ENCODE results near the gene ITIH1.
"Not testable (repeated sequence)": the region's sequence is repeated elsewhere in the genome, so short reads cannot be mapped to it uniquely, and the experiment has no call there.

Gene ITIH1, protein sequence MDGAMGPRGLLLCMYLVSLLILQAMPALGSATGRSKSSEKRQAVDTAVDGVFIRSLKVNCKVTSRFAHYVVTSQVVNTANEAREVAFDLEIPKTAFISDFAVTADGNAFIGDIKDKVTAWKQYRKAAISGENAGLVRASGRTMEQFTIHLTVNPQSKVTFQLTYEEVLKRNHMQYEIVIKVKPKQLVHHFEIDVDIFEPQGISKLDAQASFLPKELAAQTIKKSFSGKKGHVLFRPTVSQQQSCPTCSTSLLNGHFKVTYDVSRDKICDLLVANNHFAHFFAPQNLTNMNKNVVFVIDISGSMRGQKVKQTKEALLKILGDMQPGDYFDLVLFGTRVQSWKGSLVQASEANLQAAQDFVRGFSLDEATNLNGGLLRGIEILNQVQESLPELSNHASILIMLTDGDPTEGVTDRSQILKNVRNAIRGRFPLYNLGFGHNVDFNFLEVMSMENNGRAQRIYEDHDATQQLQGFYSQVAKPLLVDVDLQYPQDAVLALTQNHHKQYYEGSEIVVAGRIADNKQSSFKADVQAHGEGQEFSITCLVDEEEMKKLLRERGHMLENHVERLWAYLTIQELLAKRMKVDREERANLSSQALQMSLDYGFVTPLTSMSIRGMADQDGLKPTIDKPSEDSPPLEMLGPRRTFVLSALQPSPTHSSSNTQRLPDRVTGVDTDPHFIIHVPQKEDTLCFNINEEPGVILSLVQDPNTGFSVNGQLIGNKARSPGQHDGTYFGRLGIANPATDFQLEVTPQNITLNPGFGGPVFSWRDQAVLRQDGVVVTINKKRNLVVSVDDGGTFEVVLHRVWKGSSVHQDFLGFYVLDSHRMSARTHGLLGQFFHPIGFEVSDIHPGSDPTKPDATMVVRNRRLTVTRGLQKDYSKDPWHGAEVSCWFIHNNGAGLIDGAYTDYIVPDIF

DNA sequence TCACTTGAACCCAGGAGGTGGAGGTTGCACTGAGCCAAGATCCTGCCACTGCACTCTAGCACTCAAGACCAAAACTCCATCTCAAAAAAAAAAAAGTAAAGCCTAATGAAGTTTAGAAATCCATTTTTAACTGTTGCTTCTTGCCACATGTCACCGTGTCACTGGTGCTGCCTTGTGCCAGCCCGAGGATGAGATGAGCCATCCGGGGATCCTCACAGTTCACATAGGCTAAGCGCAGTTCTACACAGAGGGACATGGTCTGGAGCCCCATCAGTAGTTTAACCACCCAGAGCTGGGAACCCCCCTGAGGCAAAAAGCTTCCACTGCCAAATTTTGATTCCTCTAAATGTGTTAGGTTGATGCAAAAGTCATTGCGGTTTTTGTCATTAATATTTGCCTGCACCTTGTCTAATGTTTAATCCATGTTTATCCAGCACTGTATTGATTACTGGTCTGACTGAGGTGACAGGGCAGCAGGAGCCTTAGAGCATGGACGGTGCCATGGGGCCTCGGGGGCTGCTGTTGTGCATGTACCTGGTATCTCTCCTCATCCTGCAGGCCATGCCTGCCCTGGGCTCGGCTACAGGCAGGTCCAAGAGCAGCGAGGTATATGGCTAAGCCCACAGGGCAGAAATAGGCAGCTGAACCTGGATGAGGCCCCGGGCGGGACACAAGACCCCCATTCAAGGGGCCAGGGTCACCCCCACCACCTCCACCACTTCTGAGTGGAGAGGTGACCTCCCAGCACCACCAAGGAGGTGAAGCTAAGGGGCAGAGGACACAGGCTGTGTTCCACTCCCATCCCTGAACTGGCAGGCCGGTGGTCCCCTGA, at the start of gene ITIH1:
Gene ITIH1, plus strand, starts transcription at position 473 of the 832 bp plus-strand sequence. Its CDS starts 17 bp downstream, at position 490.
- H3K36me3 Mint-ChIP-seq: no peaks in the 10 kb centered on the region
- no peaks in the 10 kb centered on the region for H3K9me3 Mint-ChIP-seq (ENCODE audit: low read depth)
- H3K4me3 Mint-ChIP-seq: no peak within 1 kb of the TSS
- no peaks in the 10 kb centered on the region for H3K4me1 Mint-ChIP-seq (ENCODE audit: low read depth)
- H3K27ac Mint-ChIP-seq: no peak within 1 kb of the TSS
- H3K27me3 Mint-ChIP-seq: no peaks in the 10 kb centered on the region

DNA sequence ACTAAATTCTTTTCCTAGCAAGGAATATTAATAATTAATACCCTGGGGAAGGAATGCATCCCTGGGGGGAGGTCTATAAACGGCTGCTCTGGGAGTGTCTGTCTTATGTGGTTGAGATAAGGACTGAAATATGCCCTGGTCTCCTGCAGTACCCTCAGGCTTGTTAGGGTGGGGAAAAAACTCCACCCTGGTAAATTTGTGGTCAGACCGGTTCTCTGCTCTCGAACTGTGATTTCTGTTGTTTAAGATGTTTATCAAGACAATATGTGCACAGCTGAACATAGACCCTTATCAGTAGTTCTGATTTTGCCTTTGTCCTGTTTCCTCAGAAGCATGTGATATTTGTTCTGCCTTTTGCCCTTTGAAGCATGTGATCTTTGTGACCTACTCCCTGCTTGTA, 48.6 kb upstream of the ITIH1 start:
- not testable (repeated sequence) for H3K4me1 Mint-ChIP-seq (ENCODE audit: low read depth); H3K27ac Mint-ChIP-seq; H3K4me3 Mint-ChIP-seq; H3K27me3 Mint-ChIP-seq
- Mint-ChIP-seq H3K36me3 (peaks cover 39% of the 10 kb centered on the region), H3K9me3 (ENCODE audit: low read depth) (peaks cover 11% of the 10 kb centered on the region)

DNA sequence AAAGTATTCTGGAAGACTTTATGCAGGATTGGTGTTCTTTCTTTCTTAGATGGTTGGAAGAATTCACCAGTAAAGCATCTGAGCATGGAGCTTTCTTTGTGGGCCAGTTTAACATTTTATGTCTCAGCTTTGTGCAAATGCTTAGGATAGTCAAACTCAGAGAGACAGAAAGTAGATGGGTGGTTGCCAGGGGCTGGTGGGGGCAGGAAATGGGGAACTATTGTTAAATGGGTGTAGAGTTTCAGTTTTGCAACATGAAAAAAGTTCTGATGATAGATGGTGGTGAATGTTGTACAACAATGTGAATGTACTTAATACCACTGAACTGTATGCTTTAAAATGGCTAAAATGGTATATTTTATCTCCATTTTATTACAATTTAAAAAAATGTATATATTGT, 46.7 kb upstream of the ITIH1 start:
- Mint-ChIP-seq H3K9me3 (ENCODE audit: low read depth) (peaks cover 11% of the 10 kb centered on the region), H3K27ac (no peak overlapping the region), H3K4me1 (ENCODE audit: low read depth) (peaks cover 7% of the 10 kb centered on the region), H3K4me3 (no peak overlapping the region), H3K36me3 (peaks cover 46% of the 10 kb centered on the region), H3K27me3 (no peaks in the 10 kb centered on the region)

DNA sequence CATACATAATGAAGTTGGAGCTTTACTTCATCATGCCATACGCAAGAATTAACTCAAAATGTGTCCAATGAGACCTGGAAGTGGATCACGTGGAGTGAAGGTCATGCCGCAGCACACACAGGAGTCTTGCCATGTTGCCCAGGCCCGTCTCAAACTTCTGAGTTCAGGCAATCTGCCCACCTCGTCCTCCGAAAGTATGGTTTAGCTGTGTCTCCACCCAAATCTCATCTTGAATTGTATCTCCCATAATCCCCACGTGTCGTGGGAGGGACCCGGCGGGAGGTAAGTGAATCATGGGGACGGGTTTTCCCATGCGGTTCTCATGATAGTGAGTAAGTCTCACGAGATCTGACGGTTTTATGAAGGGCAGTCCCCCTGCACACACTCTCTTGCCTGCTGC, 45.8 kb upstream of the ITIH1 start:
- Mint-ChIP-seq H3K36me3 (peaks cover 49% of the 10 kb centered on the region), H3K4me3 (no peak overlapping the region), H3K4me1 (ENCODE audit: low read depth) (peaks cover 7% of the 10 kb centered on the region), H3K9me3 (ENCODE audit: low read depth) (peaks cover 11% of the 10 kb centered on the region), H3K27me3 (no peaks in the 10 kb centered on the region), H3K27ac (no peak overlapping the region)

DNA sequence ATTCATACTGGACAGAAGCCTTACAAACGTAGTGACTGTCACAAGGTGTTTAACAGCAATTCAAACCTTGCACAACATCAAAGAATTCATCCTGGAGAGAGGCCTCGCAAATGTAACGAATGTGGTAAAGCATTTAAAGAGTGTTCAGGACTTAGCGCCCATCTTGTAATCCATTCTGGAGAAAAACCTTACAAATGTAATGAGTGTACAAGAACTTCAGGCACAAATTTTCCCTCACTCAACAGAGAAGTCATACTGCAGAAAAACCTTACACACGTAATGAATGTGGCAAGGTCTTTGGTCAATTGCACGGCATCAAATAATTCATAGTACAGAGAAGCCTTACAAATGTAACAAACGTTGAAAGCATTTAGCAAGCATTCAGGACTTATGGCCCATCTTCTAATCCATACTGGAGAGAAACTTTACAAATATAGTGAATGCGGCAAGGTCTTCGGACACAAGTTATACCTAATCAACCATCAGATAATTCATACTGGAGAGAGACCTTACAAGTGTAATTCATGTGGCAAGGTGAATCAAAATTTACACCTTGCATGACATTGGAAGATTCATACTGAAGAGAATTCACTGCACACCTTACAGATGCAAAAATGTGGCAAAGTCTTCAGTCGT, 44.0 kb upstream of the ITIH1 start:
- H3K27ac Mint-ChIP-seq: no peak overlapping the region
- peaks cover 11% of the 10 kb centered on the region for H3K9me3 Mint-ChIP-seq (ENCODE audit: low read depth)
- H3K4me3 Mint-ChIP-seq: no peak overlapping the region
- peaks cover 7% of the 10 kb centered on the region for H3K4me1 Mint-ChIP-seq (ENCODE audit: low read depth)
- H3K27me3 Mint-ChIP-seq: no peaks in the 10 kb centered on the region
- H3K36me3 Mint-ChIP-seq: peaks cover 46% of the 10 kb centered on the region

DNA sequence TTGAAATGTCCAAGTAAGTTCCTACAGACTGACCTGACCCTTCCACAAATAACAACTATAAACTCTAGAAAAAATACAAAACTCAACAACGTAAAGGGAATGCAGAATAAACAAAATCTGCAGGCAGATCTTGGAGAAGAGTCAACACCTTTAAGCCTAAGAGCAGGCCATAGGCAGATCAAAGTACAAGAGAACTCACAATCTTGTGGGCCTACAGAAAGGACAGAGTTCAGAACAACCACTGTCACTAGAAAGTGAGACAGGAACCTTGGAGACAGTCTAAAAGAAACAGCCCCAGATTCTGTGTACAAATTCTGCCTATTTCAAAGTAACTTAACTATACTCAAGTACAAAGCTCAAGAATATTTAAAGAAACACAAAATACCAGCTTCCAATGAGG, 37.7 kb upstream of the ITIH1 start:
- H3K27ac Mint-ChIP-seq: no peak overlapping the region
- no peaks in the 10 kb centered on the region for H3K9me3 Mint-ChIP-seq (ENCODE audit: low read depth)
- no peak overlapping the region for H3K4me3 Mint-ChIP-seq
- H3K4me1 Mint-ChIP-seq (ENCODE audit: low read depth): no peaks in the 10 kb centered on the region
- H3K27me3 Mint-ChIP-seq: no peaks in the 10 kb centered on the region
- peaks cover 19% of the 10 kb centered on the region for H3K36me3 Mint-ChIP-seq

DNA sequence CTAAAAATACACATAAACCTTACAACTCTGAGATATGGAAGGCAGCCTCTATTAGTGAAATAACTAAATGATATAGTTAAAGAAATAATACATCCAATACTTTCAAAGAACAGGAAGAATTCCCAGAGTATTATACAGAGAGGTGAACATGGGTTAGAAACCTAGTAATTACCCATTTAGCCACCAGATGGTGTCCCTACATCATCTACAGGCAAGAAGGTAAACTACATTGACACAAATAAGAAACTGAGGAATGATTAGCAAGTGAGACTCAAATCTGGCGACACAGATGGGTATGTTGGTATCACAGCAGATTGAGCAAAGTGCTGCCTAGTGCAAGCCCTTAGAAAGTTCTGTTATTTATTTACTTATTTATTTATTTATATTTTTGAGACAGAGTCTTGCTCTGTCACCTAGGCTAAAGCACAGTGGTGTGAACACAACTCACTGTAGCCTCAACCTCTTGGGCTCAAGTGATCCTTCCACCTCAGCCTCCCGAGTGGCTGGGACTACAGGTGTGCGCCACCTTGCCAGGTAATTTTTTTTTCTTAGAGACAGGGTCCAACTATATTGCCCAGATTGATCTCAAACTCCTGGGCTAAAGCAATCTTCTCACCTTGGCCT, 34.9 kb upstream of the ITIH1 start:
- Mint-ChIP-seq H3K27ac (no peak overlapping the region), H3K4me3 (no peak overlapping the region), H3K9me3 (ENCODE audit: low read depth) (no peaks in the 10 kb centered on the region), H3K4me1 (ENCODE audit: low read depth) (no peaks in the 10 kb centered on the region), H3K36me3 (peaks cover 11% of the 10 kb centered on the region), H3K27me3 (no peaks in the 10 kb centered on the region)

DNA sequence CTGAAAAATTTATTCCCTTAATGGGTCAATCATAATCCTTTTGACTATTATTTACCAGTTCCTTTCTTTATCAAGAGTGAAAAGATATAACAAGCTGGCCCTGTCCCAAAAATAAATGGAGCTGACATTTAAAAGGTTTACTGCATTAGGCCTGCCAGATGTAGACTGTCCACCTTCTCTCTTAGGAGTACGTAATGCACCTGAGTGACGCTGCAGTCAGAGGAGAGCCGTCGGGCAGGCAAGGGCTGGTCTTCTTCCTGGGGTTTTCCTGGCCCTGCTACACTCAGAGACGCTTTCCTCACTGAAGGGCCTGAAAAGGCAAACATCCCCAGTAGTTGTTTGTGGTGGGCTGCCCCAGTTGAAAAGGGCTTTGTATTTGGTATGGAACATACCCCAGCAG, 34.2 kb upstream of the ITIH1 start:
- Mint-ChIP-seq H3K27me3 (no peaks in the 10 kb centered on the region), H3K4me1 (ENCODE audit: low read depth) (no peaks in the 10 kb centered on the region), H3K9me3 (ENCODE audit: low read depth) (no peaks in the 10 kb centered on the region), H3K27ac (no peak overlapping the region), H3K36me3 (peaks cover 11% of the 10 kb centered on the region), H3K4me3 (no peak overlapping the region)

DNA sequence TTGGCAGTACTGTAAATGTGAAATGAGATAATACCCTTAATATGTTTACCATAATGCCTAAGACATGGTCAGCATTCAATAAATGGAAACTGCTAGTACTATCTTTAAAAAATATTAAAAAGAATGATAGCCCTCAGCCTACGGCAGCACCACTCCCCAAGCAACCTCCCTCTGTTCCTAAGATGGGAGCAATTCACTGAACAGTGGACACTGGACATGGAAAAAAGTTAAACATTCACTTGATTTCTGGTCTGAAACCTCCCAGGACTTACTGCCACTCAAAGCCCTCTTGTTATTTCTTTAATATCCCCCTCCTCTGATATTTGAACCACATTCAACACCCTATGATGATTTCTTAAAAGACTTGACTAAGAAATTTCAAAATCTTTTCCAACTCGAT, 33.7 kb upstream of the ITIH1 start:
- Mint-ChIP-seq H3K27ac (no peak overlapping the region), H3K27me3 (no peaks in the 10 kb centered on the region), H3K4me1 (ENCODE audit: low read depth) (no peaks in the 10 kb centered on the region), H3K9me3 (ENCODE audit: low read depth) (no peaks in the 10 kb centered on the region), H3K36me3 (peaks cover 15% of the 10 kb centered on the region), H3K4me3 (no peak overlapping the region)

DNA sequence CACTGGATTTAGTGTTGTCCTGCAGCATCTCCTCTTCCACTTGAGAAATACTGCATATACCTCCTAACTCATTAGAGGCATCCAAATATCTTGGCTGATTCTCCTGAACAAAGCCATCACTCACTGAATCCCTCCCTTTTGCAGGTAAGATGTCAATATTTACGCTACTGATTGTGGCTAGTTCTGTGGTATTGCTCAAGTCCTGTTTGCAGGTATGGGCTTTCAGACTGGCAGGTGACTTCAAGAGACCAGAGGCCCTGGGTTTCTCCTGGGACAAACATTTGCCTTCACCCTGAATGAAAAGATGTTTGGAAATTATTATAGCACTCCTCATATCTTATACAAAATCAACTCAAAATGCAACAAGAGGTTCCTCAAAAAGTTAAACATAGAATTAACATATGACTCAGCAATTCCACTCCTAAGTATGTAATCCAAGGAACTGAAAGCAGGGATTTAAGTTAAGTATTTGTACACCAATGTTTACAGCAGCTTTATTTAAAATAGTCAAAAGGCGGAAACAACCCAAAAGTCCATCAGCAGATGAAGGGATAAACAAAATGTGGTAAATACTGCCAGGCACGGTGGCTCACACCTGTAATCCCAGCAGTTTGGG, 25.2 kb upstream of the ITIH1 start:
- no peak overlapping the region for H3K27ac Mint-ChIP-seq
- no peaks in the 10 kb centered on the region for H3K4me1 Mint-ChIP-seq (ENCODE audit: low read depth)
- no peak overlapping the region for H3K4me3 Mint-ChIP-seq
- no peaks in the 10 kb centered on the region for H3K27me3 Mint-ChIP-seq
- H3K36me3 Mint-ChIP-seq: peaks cover 14% of the 10 kb centered on the region
- H3K9me3 Mint-ChIP-seq (ENCODE audit: low read depth): no peaks in the 10 kb centered on the region

DNA sequence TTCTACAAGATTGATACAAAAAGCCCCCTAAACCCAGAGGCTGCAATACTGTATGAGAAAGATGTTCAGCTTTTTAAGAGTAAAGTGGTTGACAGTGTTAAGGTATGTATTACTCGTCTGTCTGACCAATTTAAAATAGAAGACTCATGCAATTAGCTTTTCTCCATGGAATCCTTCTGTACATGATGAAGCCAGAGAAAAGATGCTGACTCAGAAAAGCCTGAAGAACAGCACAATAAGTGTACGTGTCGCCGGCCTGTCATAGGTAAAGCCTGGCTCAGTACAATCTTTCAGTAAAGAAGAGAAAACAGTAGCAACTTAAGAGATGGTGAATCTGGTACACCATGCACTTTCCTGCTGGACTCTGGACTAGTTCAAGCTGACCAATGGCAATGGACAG, 23.0 kb upstream of the ITIH1 start:
- H3K36me3 Mint-ChIP-seq: peaks cover 8% of the 10 kb centered on the region
- no peaks in the 10 kb centered on the region for H3K9me3 Mint-ChIP-seq (ENCODE audit: low read depth)
- H3K27ac Mint-ChIP-seq: no peak overlapping the region
- H3K4me1 Mint-ChIP-seq (ENCODE audit: low read depth): no peaks in the 10 kb centered on the region
- no peak overlapping the region for H3K4me3 Mint-ChIP-seq
- H3K27me3 Mint-ChIP-seq: no peaks in the 10 kb centered on the region

DNA sequence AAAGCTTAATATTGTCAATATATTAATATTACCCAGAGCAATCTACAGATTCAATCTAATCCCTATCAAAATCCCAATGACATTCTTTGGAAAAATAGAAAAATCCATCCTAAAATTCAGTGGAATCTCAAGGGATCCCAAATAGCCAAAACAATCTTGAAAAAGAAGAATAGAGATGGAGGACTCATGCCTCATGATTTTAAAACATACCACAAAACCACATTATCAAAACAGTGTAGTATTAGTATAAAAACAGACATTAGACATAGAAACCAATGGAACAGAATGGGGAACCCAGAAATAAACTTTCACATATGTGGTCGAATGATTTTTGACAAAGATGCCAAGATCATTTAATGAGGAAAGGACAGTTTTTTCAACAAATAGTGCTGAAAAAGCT, 21.3 kb upstream of the ITIH1 start:
- Mint-ChIP-seq H3K27ac (no peak overlapping the region), H3K36me3 (peaks cover 12% of the 10 kb centered on the region), H3K4me1 (ENCODE audit: low read depth) (no peaks in the 10 kb centered on the region), H3K27me3 (no peaks in the 10 kb centered on the region), H3K4me3 (no peak overlapping the region), H3K9me3 (ENCODE audit: low read depth) (no peaks in the 10 kb centered on the region)

DNA sequence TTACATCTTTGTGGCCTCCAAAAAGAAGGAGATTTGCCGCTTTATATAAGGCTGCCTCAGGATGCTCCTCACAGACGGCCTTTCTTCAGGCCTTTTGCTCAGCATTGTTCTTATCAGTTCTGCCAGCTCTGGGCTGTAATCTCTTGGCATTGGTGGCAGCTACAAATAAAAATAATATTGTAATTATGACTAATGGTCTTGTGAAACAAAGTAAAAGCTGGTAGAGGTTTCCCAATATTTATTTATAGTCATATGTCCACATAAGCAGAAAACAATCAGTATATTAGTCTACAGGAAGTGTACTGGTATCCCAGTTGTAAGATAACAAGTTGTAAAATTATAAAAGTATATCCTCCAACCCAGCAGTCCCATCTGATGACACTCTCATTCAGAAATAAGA, 13.9 kb upstream of the ITIH1 start:
- Mint-ChIP-seq H3K36me3 (peaks cover 4% of the 10 kb centered on the region), H3K9me3 (ENCODE audit: low read depth) (no peaks in the 10 kb centered on the region), H3K4me3 (no peak overlapping the region), H3K27me3 (no peaks in the 10 kb centered on the region), H3K27ac (peak overlapping the region; percentile 22), H3K4me1 (ENCODE audit: low read depth) (peaks cover under 1% of the 10 kb centered on the region)
